Colonic mucosa (tissue), 2 donors: Measurements from ENCODE around the gene EIF3C. TPM values are rescaled to one million over a fixed set of nuclear protein-coding genes. Genes with fewer than 3 reads are reported as not detected.

Source experiments
- microRNA-seq: library from miRNA; unstranded; fragments of <30 nt; microRNA quantifications from one replicate; pipeline ENCODE4, GENCODE V29; 2019
- total RNA-seq, 2 donors: library from RNA; stranded (reverse); fragmentation: NEBNext Ultra II Directional in 1 of 2; extraction: Animal tissue kit (Norgen Biotek cat#: 25700) in 1 of 2; gene quantifications; one replicate each; pipeline ENCODE4 v1.2.1, GENCODE V29; 2021
- donor health status: DM: no; HTN: no; CAD: no.
- donor health status: DM: no; HTN: no; CAD: no.

The EIF3C gene
- total RNA-seq, 2 donors from 2014 or later = 570 to 571 TPM

Small RNA genes lying within 50 kb of the gene (microRNA-seq; reads per million reads assigned to microRNA genes)
- not detected for gene MIR6862-2

Other genes with a start within 250 kb of the EIF3C start
- gene NPIPB7, start 239.1 kb upstream of the EIF3C start, total RNA-seq = under 1 TPM in 1 of 2 donors, not detected in 1; 0.40 TPM
- 100 to 1,000 TPM; 101 to 123 TPM for gene CLN3, start 219.4 kb upstream of the EIF3C start, total RNA-seq
- gene APOBR, start 216.8 kb upstream of the EIF3C start, total RNA-seq = 10 to 100 TPM; 60.8 to 87.4 TPM
- not detected for gene IL27, start 204.6 kb upstream of the EIF3C start, total RNA-seq
- gene NUPR1, start 172.5 kb upstream of the EIF3C start, total RNA-seq = 100 to 1,000 TPM in 1 of 2 donors, 10 to 100 TPM in 1; 87.0 to 128 TPM
- gene SGF29, start 157.5 kb upstream of the EIF3C start, total RNA-seq = 10 to 100 TPM; 17.4 to 19.3 TPM
- gene SULT1A2, start 114.4 kb upstream of the EIF3C start, total RNA-seq = 10 to 100 TPM in 1 of 2 donors, 1 to 10 TPM in 1; 7.6 to 12.6 TPM
- gene SULT1A1, start 101.4 kb upstream of the EIF3C start, total RNA-seq = 100 to 1,000 TPM in 1 of 2 donors, 10 to 100 TPM in 1; 61.7 to 150 TPM
- 1 to 10 TPM in 1 of 2 donors, under 1 TPM in 1; 0.74 to 3.6 TPM for gene NPIPB8, start 73.4 kb upstream of the EIF3C start, total RNA-seq
- gene NPIPB9, start 40.3 kb downstream of the EIF3C start, total RNA-seq = 1 to 10 TPM; 1.5 to 3.4 TPM
- 100 to 1,000 TPM in 1 of 2 donors, 10 to 100 TPM in 1; 85.3 to 134 TPM for gene ATXN2L, start 111.5 kb downstream of the EIF3C start, total RNA-seq
- 100 to 1,000 TPM; 252 to 427 TPM for gene TUFM, start 134.9 kb downstream of the EIF3C start, total RNA-seq
- gene SH2B1, start 152.4 kb downstream of the EIF3C start, total RNA-seq = 100 to 1,000 TPM in 1 of 2 donors, 10 to 100 TPM in 1; 54.0 to 111 TPM
- gene ATP2A1, start 167.0 kb downstream of the EIF3C start, total RNA-seq = 1 to 10 TPM in 1 of 2 donors, under 1 TPM in 1; 0.40 to 2.9 TPM
- gene RABEP2, start 213.8 kb downstream of the EIF3C start, total RNA-seq = 10 to 100 TPM; 24.5 to 47.4 TPM
- gene CD19, start 220.5 kb downstream of the EIF3C start, total RNA-seq = under 1 TPM; 0.40 to 0.74 TPM
- gene NFATC2IP, start 239.5 kb downstream of the EIF3C start, total RNA-seq = 10 to 100 TPM; 33.3 to 57.1 TPM